Activated CD4-positive, CD25-positive, alpha-beta regulatory T cell treated with anti-CD3 and anti-CD28 coated beads, Interleukin-2, amount 50 U/mL, for 72 hours (primary cell): ENCODE measurements around the gene SOWAHA.

Experiments used
- DNase-seq: peaks from one replicate; pipeline ENCODE4 v3.0.0; 2021

The SOWAHA gene

GRCh38 chr5:132859889-132860437 lies 46.9 kb downstream of the SOWAHA start:
- DNase-seq, result no peak

- no peak for DNase-seq
Measured at GRCh38 chr5:132860742-132861141, 47.6 kb downstream of the SOWAHA start.

GRCh38 chr5:132865668-132866341 lies 52.7 kb downstream of the SOWAHA start:
- DNase-seq, result no peak
